Transverse colon (tissue), 4 donors: ENCODE results near the gene MTHFD2L. TPM values are rescaled to one million over a fixed set of nuclear protein-coding genes. Genes with fewer than 3 reads are reported as not detected.

Source experiments
- DNase-seq: peaks from one replicate; pipeline ENCODE4 v3.0.0-alpha.2; 2019
- H3K27ac ChIP-seq, 4 donors: fragments of 200-600 bp; sonication (generic); 2 replicates each; pipeline ENCODE4 v1.5.1; 2016 to 2018; ENCODE audit warnings: inconsistent platforms in 4 of 4
- H3K27me3 ChIP-seq: fragments of 200-600 bp; sonication (generic); 2 replicates; pipeline ENCODE4 v1.5.1; 2017; ENCODE audit warnings: inconsistent platforms
- H3K36me3 ChIP-seq, 4 donors: fragments of 200-600 bp; sonication (generic); 2 replicates each; pipeline ENCODE4 v1.5.1; 2017 to 2019; ENCODE audit warnings: inconsistent platforms in 4 of 4
- H3K4me1 ChIP-seq, 4 donors: fragments of 200-600 bp; sonication (generic); 2 replicates each; pipeline ENCODE4 v1.5.1; 2017 to 2020; ENCODE audit warnings: inconsistent platforms in 4 of 4
- H3K4me3 ChIP-seq, 4 donors: fragments of 200-600 bp; sonication (generic); 1 replicate in 1 of 4; 2 replicates in 3 of 4; pipeline versions ENCODE4 v1.5.1 to v1.6.1; 2017 to 2019; ENCODE audit warnings: inconsistent platforms in 4 of 4
- H3K9me3 ChIP-seq, 2 donors: fragments of 200-600 bp; sonication (generic); 2 replicates each; pipeline ENCODE4 v1.5.1; 2017 to 2019; ENCODE audit warnings: inconsistent platforms in 2 of 2
- CTCF ChIP-seq, 5 experiments: fragments of 200-600 bp in 3 of 5; fragments of 450-650 bp in 2 of 5; sonication (generic) in 3 of 5; IDR thresholded peaks; 1 replicate in 2 of 5; 2 replicates in 3 of 5; pipeline ENCODE4 v1.5.1; 2016 to 2017; ENCODE audit warnings: antibody characterized with exemption in 5 of 5, inconsistent platforms in 3 of 5, mild to moderate bottlenecking in 2 of 5, moderate library complexity in 1 of 5
- EP300 ChIP-seq: sonication (generic); formaldehyde crosslinking; IDR thresholded peaks from one replicate; pipeline ENCODE4 v1.6.1; 2017; ENCODE audit warnings: antibody characterized with exemption, low read depth
- POLR2A ChIP-seq: fragments of 450-650 bp; IDR thresholded peaks from one replicate; pipeline ENCODE4 v1.6.1; 2016; ENCODE audit warnings: antibody characterized with exemption, mild to moderate bottlenecking, moderate library complexity
- POLR2AphosphoS5 ChIP-seq, 3 donors: sonication (generic); formaldehyde crosslinking; IDR thresholded peaks; one replicate each; pipeline ENCODE4 v1.6.1; 2016; ENCODE audit warnings: antibody characterized with exemption in 3 of 3
- WGBS, 2 donors: methylation state at CpG; one replicate each; pipeline ENCODE4 v1.1.5; 2018; ENCODE audit warnings: low coverage in 1 of 2; 5-methylcytosine and 5-hydroxymethylcytosine counted together
- in situ Hi-C, 4 donors: fragments of 200-750 bp; cut with MboI; loops; one replicate each; pipeline versions ENCODE4 v1.15.0 to v1.15.1; 2017; ENCODE audit warnings: low sequenced_read_pairs in 3 of 4, low pct_ligation_motif_present in 1 of 4, low pct_unique_long_range_greater_than_20kb in 1 of 4
- intact Hi-C: fragments of 100-400 bp; cut with DNase I; formaldehyde crosslinking; loops from one replicate; pipeline ENCODE4 v1.15.1; 2023; ENCODE audit warnings: low total_unique reads
- total RNA-seq, 4 donors: library from RNA; depleted of rRNA; stranded (reverse); fragments of >200 nt; gene quantifications; one replicate each; pipeline ENCODE4 v1.1.0, GENCODE V29; 2016

Gene MTHFD2L
- total RNA-seq, 4 donors from 2014 or later, result 7.6 to 18.1 (median 12.7) TPM

- no peak overlapping the region for H3K27ac ChIP-seq
- 96 to 100% methylated on average over 1 to 3 of the region's 3 CpGs for WGBS, 2 donors
- H3K27me3 ChIP-seq, result no peaks in the 10 kb centered on the region
- no peak overlapping the region for H3K4me3 ChIP-seq
- intact Hi-C loops, result no loop called here
- no peak for DNase-seq
- H3K36me3 ChIP-seq, result no peaks in the 10 kb centered on the region
- in situ Hi-C loops, result no loop called here
- TF ChIP-seq POLR2A (no peak), EP300 (no peak), POLR2AphosphoS5 (IDR thresholded peaks at IDR 0.05) (no peak), CTCF (IDR thresholded peaks at IDR 0.05) (no peak)
- H3K4me1 ChIP-seq, result no peaks in the 10 kb centered on the region
- H3K9me3 ChIP-seq, result no peaks in the 10 kb centered on the region
Observed at GRCh38 chr4:74279716-74280115, 121.8 kb downstream of the MTHFD2L start.

- no peak overlapping the region for H3K4me3 ChIP-seq
- H3K9me3 ChIP-seq, result no peaks in the 10 kb centered on the region
- H3K4me1 ChIP-seq, result no peaks in the 10 kb centered on the region
- in situ Hi-C loops (no loop called here), intact Hi-C loops (no loop called here)
- no peak for TF ChIP-seq EP300
- no peak overlapping the region for H3K27ac ChIP-seq
- no peaks in the 10 kb centered on the region for H3K27me3 ChIP-seq
- H3K36me3 ChIP-seq, result no peaks in the 10 kb centered on the region
- DNase-seq, result no peak
Observed at GRCh38 chr4:74282926-74283325, 125.0 kb downstream of the MTHFD2L start.

- H3K9me3 ChIP-seq, result no peaks in the 10 kb centered on the region
- in situ Hi-C loops, result no loop called here
- H3K27ac ChIP-seq, result no peak overlapping the region
- H3K27me3 ChIP-seq, result no peaks in the 10 kb centered on the region
- 84 to 86% methylated on average over 2 of the region's 2 CpGs for WGBS, 2 donors
- DNase-seq, result no peak
- H3K4me3 ChIP-seq, result no peak overlapping the region
- no peak for TF ChIP-seq EP300
- no peaks in the 10 kb centered on the region for H3K4me1 ChIP-seq
- intact Hi-C loops, result no loop called here
- H3K36me3 ChIP-seq, result no peaks in the 10 kb centered on the region
Observed at GRCh38 chr4:74283614-74284013, 125.7 kb downstream of the MTHFD2L start.

- TF ChIP-seq CTCF (IDR thresholded peaks at IDR 0.05), result no peak
- Histone ChIP-seq H3K4me1 (no peaks in the 10 kb centered on the region), H3K27ac (no peak overlapping the region), H3K9me3 (no peaks in the 10 kb centered on the region), H3K36me3 (no peaks in the 10 kb centered on the region), H3K4me3 (no peak overlapping the region), H3K27me3 (no peaks in the 10 kb centered on the region)
- in situ Hi-C loops (no loop called here), intact Hi-C loops (no loop called here)
- WGBS, 2 donors, result 73 to 85% methylated on average over 3 of the region's 3 CpGs
- no peak for DNase-seq
Observed at GRCh38 chr4:74284053-74284452, 126.1 kb downstream of the MTHFD2L start.

GRCh38 chr4:74287164-74287563 lies 129.2 kb downstream of the MTHFD2L start:
- no peak for DNase-seq
- Histone ChIP-seq H3K4me3 (no peak overlapping the region), H3K27me3 (no peaks in the 10 kb centered on the region), H3K36me3 (no peaks in the 10 kb centered on the region), H3K9me3 (no peaks in the 10 kb centered on the region), H3K4me1 (no peaks in the 10 kb centered on the region), H3K27ac (no peak overlapping the region)
- in situ Hi-C loops, result no loop called here
- intact Hi-C loops, result no loop called here
- TF ChIP-seq CTCF (IDR thresholded peaks at IDR 0.05), result no peak
- TF ChIP-seq POLR2AphosphoS5 (IDR thresholded peaks at IDR 0.05), result no peak
- no peak for TF ChIP-seq POLR2A
- TF ChIP-seq EP300, result no peak
- WGBS, 2 donors, result 87 to 90% methylated on average over 1 of the region's 1 CpG
